ENCODE data around the gene SLC27A3. TPM values are rescaled to one million over a fixed set of nuclear protein-coding genes. Genes with fewer than 3 reads are reported as not detected.

Gene SLC27A3
- total RNA-seq, 1 experiment from 2014 or later: 14.4 TPM

DNA sequence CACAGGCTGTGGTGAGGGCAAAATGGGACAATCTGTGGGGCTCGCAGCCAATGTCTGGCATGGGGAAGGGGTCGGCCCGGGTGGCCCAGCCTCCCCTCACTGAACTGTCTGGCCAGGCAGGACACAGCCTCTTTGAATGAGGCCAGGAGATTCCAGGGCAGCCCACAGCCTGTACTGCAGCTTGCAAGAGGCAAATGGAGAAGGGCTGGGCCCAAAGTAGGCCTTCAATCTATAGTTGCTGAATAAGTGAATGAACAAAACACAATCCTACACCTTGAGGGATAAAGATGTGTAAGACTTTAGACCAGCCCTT is 23.2 kb downstream of the SLC27A3 start:
- Histone ChIP-seq H3K9me3 (ENCODE audit: insufficient read depth, low read depth) (no peaks in the 10 kb centered on the region), H3K4me2 (no peak overlapping the region), H3K27ac (no peak overlapping the region), H3K27me3 (ENCODE audit: insufficient read depth, low read depth) (no peaks in the 10 kb centered on the region), H4K20me1 (ENCODE audit: insufficient read depth) (no peaks in the 10 kb centered on the region), H3K4me3 (no peak overlapping the region), H3K4me1 (replicated peaks; ENCODE audit: insufficient read depth) (no peaks in the 10 kb centered on the region), H3K79me2 (ENCODE audit: low read depth) (no peaks in the 10 kb centered on the region), H3F3A (ENCODE audit: insufficient read depth, low read depth) (no peaks in the 10 kb centered on the region; the same call in 1 of the 2 replicates), H3K9me2 (ENCODE audit: insufficient read depth) (no peaks in the 10 kb centered on the region), H2AFZ (no peak overlapping the region), H3K36me3 (ENCODE audit: low read depth) (no peaks in the 10 kb centered on the region)
- TF ChIP-seq, protein P1, sequence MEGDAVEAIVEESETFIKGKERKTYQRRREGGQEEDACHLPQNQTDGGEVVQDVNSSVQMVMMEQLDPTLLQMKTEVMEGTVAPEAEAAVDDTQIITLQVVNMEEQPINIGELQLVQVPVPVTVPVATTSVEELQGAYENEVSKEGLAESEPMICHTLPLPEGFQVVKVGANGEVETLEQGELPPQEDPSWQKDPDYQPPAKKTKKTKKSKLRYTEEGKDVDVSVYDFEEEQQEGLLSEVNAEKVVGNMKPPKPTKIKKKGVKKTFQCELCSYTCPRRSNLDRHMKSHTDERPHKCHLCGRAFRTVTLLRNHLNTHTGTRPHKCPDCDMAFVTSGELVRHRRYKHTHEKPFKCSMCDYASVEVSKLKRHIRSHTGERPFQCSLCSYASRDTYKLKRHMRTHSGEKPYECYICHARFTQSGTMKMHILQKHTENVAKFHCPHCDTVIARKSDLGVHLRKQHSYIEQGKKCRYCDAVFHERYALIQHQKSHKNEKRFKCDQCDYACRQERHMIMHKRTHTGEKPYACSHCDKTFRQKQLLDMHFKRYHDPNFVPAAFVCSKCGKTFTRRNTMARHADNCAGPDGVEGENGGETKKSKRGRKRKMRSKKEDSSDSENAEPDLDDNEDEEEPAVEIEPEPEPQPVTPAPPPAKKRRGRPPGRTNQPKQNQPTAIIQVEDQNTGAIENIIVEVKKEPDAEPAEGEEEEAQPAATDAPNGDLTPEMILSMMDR (conservative IDR thresholded peaks at IDR 0.05): no peak
- TF ChIP-seq EZH2 (IDR thresholded peaks at IDR 0.05; ENCODE audit: low read depth): no peak
- POLR2A ChIA-PET (ENCODE audit: unreplicated experiment): no interaction called here
- no peak for DNase-seq
- BruUV-seq (replicated peaks): no TSS peak
- intact Hi-C loops (cut with micrococcal nuclease; ENCODE audit: unreplicated experiment): loop anchor here (5.0 kb wide), 1 partner anchor 474 kb away; the partner anchor contains the start of gene HAX1
- CTCF ChIA-PET: interaction anchor here (0.6 to 1.1 kb wide), 2 partner anchors 147 to 188 kb away, joined by 3 to 4 read pairs; partner anchors contain the start of gene RAB13

- Histone ChIP-seq H4K20me1 (ENCODE audit: insufficient read depth) (no peaks in the 10 kb centered on the region), H3K27ac (no peak overlapping the region), H3K36me3 (ENCODE audit: low read depth) (no peaks in the 10 kb centered on the region), H3K4me1 (replicated peaks; ENCODE audit: insufficient read depth) (no peaks in the 10 kb centered on the region), H3K4me2 (no peak overlapping the region), H3K9me2 (ENCODE audit: insufficient read depth) (no peaks in the 10 kb centered on the region), H2AFZ (no peak overlapping the region), H3K4me3 (no peak overlapping the region), H3F3A (ENCODE audit: insufficient read depth, low read depth) (no peaks in the 10 kb centered on the region; the same call in 1 of the 2 replicates), H3K9me3 (ENCODE audit: insufficient read depth, low read depth) (no peaks in the 10 kb centered on the region), H3K27me3 (ENCODE audit: insufficient read depth, low read depth) (no peaks in the 10 kb centered on the region), H3K79me2 (ENCODE audit: low read depth) (no peaks in the 10 kb centered on the region)
- CTCF ChIA-PET: no interaction called here
- POLR2A ChIA-PET (ENCODE audit: unreplicated experiment): interaction anchor here (0.6 kb wide), 1 partner anchor 148 kb away, joined by 11 read pairs; the partner anchor contains the start of gene DENND4B
- TF ChIP-seq, protein P1 (conservative IDR thresholded peaks at IDR 0.05): no peak
- no peak for TF ChIP-seq EZH2 (IDR thresholded peaks at IDR 0.05; ENCODE audit: low read depth)
- intact Hi-C loops (cut with micrococcal nuclease; ENCODE audit: unreplicated experiment): loop anchor here (5.0 kb wide), 1 partner anchor 473 kb away; the partner anchor contains the start of gene HAX1
- DNase-seq: no peak
- BruUV-seq (replicated peaks): no TSS peak
Measured at GRCh38 chr1:153799016-153799415, 23.8 kb downstream of the SLC27A3 start.

GRCh38 chr1:153799566-153800465 is 24.6 kb downstream of the SLC27A3 start:
- H3K4me2 ChIP-seq: no peak overlapping the region
- no peak overlapping the region for H2AFZ ChIP-seq
- no peaks in the 10 kb centered on the region; the same call in 1 of the 2 replicates for H3F3A ChIP-seq (ENCODE audit: insufficient read depth, low read depth)
- H3K9me3 ChIP-seq (ENCODE audit: insufficient read depth, low read depth): no peaks in the 10 kb centered on the region
- no peaks in the 10 kb centered on the region for H3K4me1 ChIP-seq (replicated peaks; ENCODE audit: insufficient read depth)
- no peak overlapping the region for H3K27ac ChIP-seq
- no peaks in the 10 kb centered on the region for H3K36me3 ChIP-seq (ENCODE audit: low read depth)
- no peak for DNase-seq
- TF ChIP-seq EZH2 (IDR thresholded peaks at IDR 0.05; ENCODE audit: low read depth): no peak
- TF ChIP-seq, protein P1 (conservative IDR thresholded peaks at IDR 0.05): no peak
- H3K79me2 ChIP-seq (ENCODE audit: low read depth): no peaks in the 10 kb centered on the region
- no peaks in the 10 kb centered on the region for H3K27me3 ChIP-seq (ENCODE audit: insufficient read depth, low read depth)
- H3K4me3 ChIP-seq: no peak overlapping the region
- no peaks in the 10 kb centered on the region for H4K20me1 ChIP-seq (ENCODE audit: insufficient read depth)
- ChIA-PET CTCF (no interaction called here), POLR2A (ENCODE audit: unreplicated experiment) (no interaction called here)
- BruUV-seq (replicated peaks): no TSS peak
- intact Hi-C loops (cut with micrococcal nuclease; ENCODE audit: unreplicated experiment): loop anchor here (5.0 to 10.0 kb wide), 2 partner anchors 125 to 472 kb away; partner anchors contain the start of genes GATAD2B and HAX1
- H3K9me2 ChIP-seq (ENCODE audit: insufficient read depth): no peaks in the 10 kb centered on the region
